CD14-positive monocyte (primary cell): Measurements from ENCODE around the gene MTF1. TPM values are rescaled to one million over a fixed set of nuclear protein-coding genes. Genes with fewer than 3 reads are reported as not detected.
"Not testable (repeated sequence)": the region's sequence is repeated elsewhere in the genome, so short reads cannot be mapped to it uniquely, and the experiment has no call there.

ENCODE experiments used
- DNase-seq, 3 donors: peaks; one replicate each; pipeline ENCODE4 v3.0.0-alpha.2; 2011 to 2022
- H2AFZ ChIP-seq: 2 replicates; pipeline ENCODE4 v1.6.0; 2012; ENCODE audit warnings: mild to moderate bottlenecking, low read depth, low read length, inconsistent platforms; ENCODE audit not compliant: insufficient read depth, poor library complexity, severe bottlenecking
- H3K27ac ChIP-seq, 2 donors: 1 replicate in 1 of 2; 2 replicates in 1 of 2; pipeline ENCODE4 v1.5.1; 2012 to 2013; ENCODE audit warnings: low read length in 2 of 2, control low read depth in 1 of 2, inconsistent platforms in 1 of 2, low read depth in 1 of 2, mild to moderate bottlenecking in 1 of 2
- H3K27me3 ChIP-seq, 2 donors: one replicate each; pipeline versions ENCODE4 v1.6.0 to v1.6.1; 2011 to 2013; ENCODE audit warnings: low read length in 2 of 2; ENCODE audit not compliant: control insufficient read depth in 2 of 2, insufficient read depth in 2 of 2
- H3K36me3 ChIP-seq, 2 donors: replicated peaks in 1 of 2; 1 replicate in 1 of 2; 2 replicates in 1 of 2; pipeline versions ENCODE4 v1.5.1 to v1.6.1; 2012 to 2013; ENCODE audit warnings: low read length in 2 of 2, control low read depth in 1 of 2, inconsistent platforms in 1 of 2, mild to moderate bottlenecking in 1 of 2; ENCODE audit not compliant: insufficient read depth in 2 of 2, control insufficient read depth in 1 of 2
- H3K4me1 ChIP-seq, 2 donors: 1 replicate in 1 of 2; 2 replicates in 1 of 2; pipeline versions ENCODE4 v1.5.1 to v1.6.1; 2012 to 2013; ENCODE audit warnings: low read length in 2 of 2, control low read depth in 1 of 2, inconsistent platforms in 1 of 2, mild to moderate bottlenecking in 1 of 2, moderate library complexity in 1 of 2; ENCODE audit not compliant: insufficient read depth in 2 of 2, control insufficient read depth in 1 of 2
- H3K4me2 ChIP-seq: replicated peaks from 2 replicates; pipeline ENCODE3; 2012; ENCODE audit warnings: low read length, moderate library complexity, mild to moderate bottlenecking; ENCODE audit not compliant: poor library complexity, severe bottlenecking; ENCODE audit errors: extremely low read depth
- H3K4me3 ChIP-seq, 3 experiments: fragments of 200-600 bp in 1 of 3; sonication (generic) in 1 of 3; replicated peaks in 1 of 3; 1 replicate in 2 of 3; 2 replicates in 1 of 3; pipeline ENCODE4 v1.5.1; 2011 to 2013; ENCODE audit warnings: low read length in 3 of 3, mild to moderate bottlenecking in 3 of 3, control low read depth in 2 of 3, low read depth in 2 of 3, inconsistent platforms in 1 of 3, moderate library complexity in 1 of 3
- H3K79me2 ChIP-seq: 2 replicates; pipeline ENCODE4 v1.6.0; 2012; ENCODE audit warnings: mild to moderate bottlenecking, control low read depth, inconsistent platforms, low read length, moderate library complexity; ENCODE audit not compliant: insufficient read depth
- H3K9ac ChIP-seq: 2 replicates; pipeline ENCODE4 v1.6.0; 2017; ENCODE audit warnings: low read length, mild to moderate bottlenecking; ENCODE audit not compliant: insufficient read depth, poor library complexity, severe bottlenecking
- H3K9me3 ChIP-seq, 2 donors: replicated peaks in 1 of 2; 1 replicate in 1 of 2; 2 replicates in 1 of 2; pipeline versions ENCODE4 v1.5.1 to v1.6.1; 2012 to 2013; ENCODE audit warnings: low read length in 2 of 2, control low read depth in 1 of 2; ENCODE audit not compliant: control insufficient read depth in 1 of 2, insufficient read depth in 1 of 2
- H4K20me1 ChIP-seq: 2 replicates; pipeline ENCODE4 v1.6.0; 2012; ENCODE audit warnings: mild to moderate bottlenecking, low read length, control low read depth, moderate library complexity; ENCODE audit not compliant: insufficient read depth
- H3K27ac Mint-ChIP-seq, 7 donors: one replicate each; pipeline ENCODE4 v1.8.0; 2020; ENCODE audit warnings: mild to moderate bottlenecking in 7 of 7, mixed read lengths in 7 of 7, moderate library complexity in 6 of 7, inconsistent platforms in 2 of 7
- H3K27me3 Mint-ChIP-seq, 3 donors: one replicate each; pipeline ENCODE4 v1.8.0; 2021 to 2022; ENCODE audit warnings: low read depth in 3 of 3, mild to moderate bottlenecking in 3 of 3, mixed read lengths in 3 of 3, moderate library complexity in 3 of 3, inconsistent platforms in 1 of 3
- H3K36me3 Mint-ChIP-seq, 2 donors: one replicate each; pipeline ENCODE4 v1.8.0; 2020; ENCODE audit warnings: mixed read lengths in 2 of 2, inconsistent platforms in 1 of 2, mild to moderate bottlenecking in 1 of 2
- H3K4me1 Mint-ChIP-seq: one replicate; pipeline ENCODE4 v1.8.0; 2020; ENCODE audit warnings: mild to moderate bottlenecking, mixed read lengths
- H3K4me3 Mint-ChIP-seq, 2 donors: one replicate each; pipeline ENCODE4 v1.8.0; 2020; ENCODE audit warnings: mild to moderate bottlenecking in 2 of 2, mixed read lengths in 2 of 2, moderate library complexity in 1 of 2
- H3K9me3 Mint-ChIP-seq, 7 donors: one replicate each; pipeline ENCODE4 v1.8.0; 2020 to 2022; ENCODE audit warnings: mixed read lengths in 7 of 7, mild to moderate bottlenecking in 6 of 7, moderate library complexity in 6 of 7, inconsistent platforms in 2 of 7
- WGBS: methylation state at CpG from one replicate; pipeline ENCODE4 v1.1.5; 2013; ENCODE audit warnings: missing lambda C conversion rate; ENCODE audit not compliant: insufficient coverage; 5-methylcytosine and 5-hydroxymethylcytosine counted together
- intact Hi-C, 2 donors: fragments of 100-400 bp; cut with micrococcal nuclease; formaldehyde crosslinking; loops; one replicate each; pipeline versions ENCODE4 v1.15.0 to v1.15.1; 2023
- polyA plus RNA-seq, 3 donors: library from polyadenylated mRNA; depleted of rRNA in 1 of 3; unstranded in 2 of 3; stranded (reverse) in 1 of 3; fragments of 300-500 nt in 2 of 3; fragments of >200 nt in 1 of 3; fragmentation: Illumina TruSeq in 2 of 3; gene quantifications; 1 replicate in 2 of 3; 2 replicates in 1 of 3; pipeline ENCODE4 v1.2.3, GENCODE V29; 2012 to 2021
- TF ChIP-seq, protein P1 (sequence below): fragments of 200-600 bp; IDR thresholded peaks from one replicate; pipeline ENCODE4 v1.8.0; 2022; ENCODE audit warnings: antibody characterized with exemption, mild to moderate bottlenecking

Gene MTF1
- polyA plus RNA-seq, 3 donors, result 17.1 to 41.0 (median 29.6) TPM

GRCh38 chr1:37778654-37779053 is 80.7 kb downstream of the MTF1 start:
- no peak for DNase-seq
- Histone ChIP-seq H2AFZ (no peak overlapping the region), H3K4me3 (no peak overlapping the region), H3K36me3 (no peaks in the 10 kb centered on the region), H3K27ac (no peak overlapping the region), H3K4me1 (no peaks in the 10 kb centered on the region), H3K27me3 (no peaks in the 10 kb centered on the region), H4K20me1 (no peaks in the 10 kb centered on the region), H3K9ac (no peak overlapping the region), H3K79me2 (no peaks in the 10 kb centered on the region), H3K4me2 (no peak overlapping the region), H3K9me3 (no peaks in the 10 kb centered on the region)
- Mint-ChIP-seq H3K36me3 (no peaks in the 10 kb centered on the region), H3K27me3 (peaks cover 8 to 26% (median 17%) of the 10 kb centered on the region in 3 donors), H3K4me1 (peaks cover 4% of the 10 kb centered on the region), H3K27ac (no peak overlapping the region), H3K9me3 (peaks cover 0 to 3% (median 0%) of the 10 kb centered on the region in 7 donors), H3K4me3 (no peak overlapping the region)
- intact Hi-C loops, result no loop called here
- TF ChIP-seq, protein P1, sequence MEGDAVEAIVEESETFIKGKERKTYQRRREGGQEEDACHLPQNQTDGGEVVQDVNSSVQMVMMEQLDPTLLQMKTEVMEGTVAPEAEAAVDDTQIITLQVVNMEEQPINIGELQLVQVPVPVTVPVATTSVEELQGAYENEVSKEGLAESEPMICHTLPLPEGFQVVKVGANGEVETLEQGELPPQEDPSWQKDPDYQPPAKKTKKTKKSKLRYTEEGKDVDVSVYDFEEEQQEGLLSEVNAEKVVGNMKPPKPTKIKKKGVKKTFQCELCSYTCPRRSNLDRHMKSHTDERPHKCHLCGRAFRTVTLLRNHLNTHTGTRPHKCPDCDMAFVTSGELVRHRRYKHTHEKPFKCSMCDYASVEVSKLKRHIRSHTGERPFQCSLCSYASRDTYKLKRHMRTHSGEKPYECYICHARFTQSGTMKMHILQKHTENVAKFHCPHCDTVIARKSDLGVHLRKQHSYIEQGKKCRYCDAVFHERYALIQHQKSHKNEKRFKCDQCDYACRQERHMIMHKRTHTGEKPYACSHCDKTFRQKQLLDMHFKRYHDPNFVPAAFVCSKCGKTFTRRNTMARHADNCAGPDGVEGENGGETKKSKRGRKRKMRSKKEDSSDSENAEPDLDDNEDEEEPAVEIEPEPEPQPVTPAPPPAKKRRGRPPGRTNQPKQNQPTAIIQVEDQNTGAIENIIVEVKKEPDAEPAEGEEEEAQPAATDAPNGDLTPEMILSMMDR, result no peak
- WGBS, result 93% methylated on average over 3 of the region's 3 CpGs

GRCh38 chr1:37776946-37777516 is 82.4 kb downstream of the MTF1 start:
- no peak overlapping the region for H3K27ac Mint-ChIP-seq
- no peak overlapping the region for H3K4me3 Mint-ChIP-seq
- Histone ChIP-seq H3K36me3 (no peaks in the 10 kb centered on the region), H3K9ac (no peak overlapping the region), H3K4me1 (no peaks in the 10 kb centered on the region), H2AFZ (no peak overlapping the region), H3K27ac (no peak overlapping the region), H3K79me2 (no peaks in the 10 kb centered on the region), H3K4me2 (no peak overlapping the region), H3K4me3 (no peak overlapping the region), H3K9me3 (no peaks in the 10 kb centered on the region), H3K27me3 (no peaks in the 10 kb centered on the region), H4K20me1 (no peaks in the 10 kb centered on the region)
- H3K4me1 Mint-ChIP-seq, result peaks cover 4% of the 10 kb centered on the region
- 80% methylated on average over 2 of the region's 4 CpGs for WGBS
- TF ChIP-seq, protein P1, result no peak
- no peak for DNase-seq
- peaks cover 0 to 13% (median 0%) of the 10 kb centered on the region in 7 donors for H3K9me3 Mint-ChIP-seq
- intact Hi-C loops, result no loop called here
- H3K27me3 Mint-ChIP-seq, result peaks cover 6 to 28% (median 19%) of the 10 kb centered on the region in 3 donors
- H3K36me3 Mint-ChIP-seq, result no peaks in the 10 kb centered on the region

DNA sequence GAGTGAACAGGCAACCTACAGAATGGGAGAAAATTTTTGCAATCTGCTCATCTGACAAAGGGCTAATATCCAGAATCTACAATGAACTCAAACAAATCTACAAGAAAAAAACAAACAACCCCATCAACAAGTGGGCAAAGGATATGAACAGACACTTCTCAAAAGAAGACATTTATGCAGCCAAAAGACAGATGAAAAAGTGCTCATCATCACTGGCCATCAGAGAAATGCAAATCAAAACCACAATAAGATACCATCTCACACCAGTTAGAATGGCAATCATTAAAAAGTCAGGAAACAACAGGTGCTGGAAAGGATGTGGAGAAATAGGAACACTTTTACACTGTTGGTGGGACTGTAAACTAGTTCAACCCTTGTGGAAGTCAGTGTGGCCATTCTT is 88.0 kb downstream of the MTF1 start:
- H3K27me3 Mint-ChIP-seq, result peaks cover 23 to 57% (median 38%) of the 10 kb centered on the region in 3 donors
- intact Hi-C loops, H3K36me3 Mint-ChIP-seq: not testable (repeated sequence)

More for the DNA sequence above, 88.0 kb downstream of the MTF1 start:
- H3K9me3 ChIP-seq, H3K36me3 ChIP-seq, H3K79me2 ChIP-seq, H3K4me1 Mint-ChIP-seq, H2AFZ ChIP-seq, H3K4me2 ChIP-seq, H3K27ac ChIP-seq, H3K9ac ChIP-seq, H3K4me3 ChIP-seq, H3K27ac Mint-ChIP-seq, DNase-seq, H3K4me3 Mint-ChIP-seq, H3K4me1 ChIP-seq, H4K20me1 ChIP-seq: not testable (repeated sequence)
- peaks cover 22 to 35% of the 10 kb centered on the region in 2 donors for H3K27me3 ChIP-seq
- H3K9me3 Mint-ChIP-seq, result peaks cover 0 to 16% (median 3%) of the 10 kb centered on the region in 7 donors
